K562 (cell line): Measurements from ENCODE around the gene SYCP3. TPM values are rescaled to one million over a fixed set of nuclear protein-coding genes. Genes with fewer than 3 reads are reported as not detected.

Experiments used
- FOXA3 ChIP-seq, 2 experiments: fragments of 450-650 bp in 1 of 2; sonication (generic) in 1 of 2; formaldehyde crosslinking; IDR thresholded peaks in 1 of 2; conservative IDR thresholded peaks in 1 of 2; 2 replicates each; pipeline versions ENCODE4 v1.4.0 to v1.8.0; 2020 to 2022; ENCODE audit warnings: mild to moderate bottlenecking in 2 of 2, missing genetic modification reagents in 1 of 2
- REST ChIP-seq, 2 experiments: fragments of 450-650 bp; formaldehyde crosslinking in 1 of 2; IDR thresholded peaks; 2 replicates each; pipeline versions ENCODE4 v1.4.0 to v1.6.1; 2014 to 2020; ENCODE audit warnings: mild to moderate bottlenecking in 2 of 2, borderline replicate concordance in 1 of 2, low read depth in 1 of 2
- polyA plus RNA-seq, 8 experiments: library from polyadenylated mRNA; depleted of rRNA in 4 of 8; stranded (reverse) in 5 of 8; unstranded in 3 of 8; fragments of >200 nt; fragmentation: Nextera tagmentation in 2 of 8; fragmentation: Illumina TruSeq in 1 of 8; extraction: Ambion mirVana in 2 of 8; extraction: Trizol in 1 of 8; gene quantifications; 2 replicates each; pipeline versions ENCODE4 v1.2.1 to v1.2.3, GENCODE V29; 2011 to 2014; ENCODE audit warnings: inconsistent platforms in 1 of 8, missing spikeins in 1 of 8
- total RNA-seq, 7 experiments: library from RNA; depleted of rRNA in 6 of 7; stranded (reverse); fragments of >200 nt in 6 of 7; fragmentation: Illumina TruSeq in 2 of 7; extraction: Trizol in 2 of 7; gene quantifications; 2 replicates each; pipeline versions ENCODE4 v1.2.1 to v1.2.3, GENCODE V29; 2011 to 2021; ENCODE audit warnings: low replicate concordance in 1 of 7

The SYCP3 gene
- total and polyA plus RNA-seq, 9 of the 15 experiments (the other 6 are each of a cell fraction or from before 2014, with no cell fraction given), result 0.11 to 0.25 (median 0.22) TPM; not detected in 4

- TF ChIP-seq REST (IDR thresholded peaks at IDR 0.05; ENCODE audit: borderline replicate concordance) (no peak), REST (CRISPR knock-in tag; IDR thresholded peaks at IDR 0.05; ENCODE audit: low read depth) (no peak), FOXA3 (CRISPR knock-in tag; conservative IDR thresholded peaks at IDR 0.05 in 1 of 2, IDR thresholded peaks at IDR 0.05 in 1 of 2) (peak in 1 of 2 experiments; percentile 71; a peak in 2 of 4 replicates)
Observed at GRCh38 chr12:101707131-101707782, 32.0 kb downstream of the SYCP3 start (continued).
